Natural killer cell (primary cell): ENCODE measurements around the gene ATXN1. TPM values are rescaled to one million over a fixed set of nuclear protein-coding genes. Genes with fewer than 3 reads are reported as not detected.
"Not testable (repeated sequence)": the region's sequence is repeated elsewhere in the genome, so short reads cannot be mapped to it uniquely, and the experiment has no call there.

ENCODE experiments used
- ATAC-seq, 3 donors: fragments of 150-1000 bp in 2 of 3; fragments of 200-7000 bp in 1 of 3; cut with Tn5 transposase; 1 replicate in 1 of 3; 2 replicates in 2 of 3; pipeline ENCODE4 v1.10.0; 2021; ENCODE audit warnings: mild to moderate bottlenecking in 2 of 3, moderate library complexity in 2 of 3
- DNase-seq, 2 donors: peaks; one replicate each; pipeline versions ENCODE4 v3.0.0 to v3.0.0-alpha.2; 2013 to 2021; ENCODE audit warnings: mixed read lengths in 1 of 2
- H3K27ac ChIP-seq: one replicate; pipeline ENCODE4 v1.5.1; 2013; ENCODE audit warnings: mild to moderate bottlenecking, low read length
- H3K27me3 ChIP-seq: one replicate; pipeline ENCODE4 v1.6.1; 2013; ENCODE audit warnings: low read length; ENCODE audit not compliant: control insufficient read depth, insufficient read depth
- H3K36me3 ChIP-seq: one replicate; pipeline ENCODE4 v1.6.1; 2013; ENCODE audit warnings: low read length; ENCODE audit not compliant: control insufficient read depth, insufficient read depth
- H3K4me1 ChIP-seq: one replicate; pipeline ENCODE4 v1.6.1; 2013; ENCODE audit warnings: low read length; ENCODE audit not compliant: control insufficient read depth, insufficient read depth
- H3K4me3 ChIP-seq: one replicate; pipeline ENCODE4 v1.5.1; 2013; ENCODE audit warnings: low read length
- H3K9me3 ChIP-seq: one replicate; pipeline ENCODE4 v1.6.1; 2013; ENCODE audit warnings: low read length; ENCODE audit not compliant: control insufficient read depth, insufficient read depth
- H3K27ac Mint-ChIP-seq, 2 donors: one replicate each; pipeline ENCODE4 v1.8.0; 2022; ENCODE audit warnings: mild to moderate bottlenecking in 2 of 2, mixed read lengths in 2 of 2, moderate library complexity in 1 of 2
- H3K27me3 Mint-ChIP-seq, 2 donors: one replicate each; pipeline ENCODE4 v1.8.0; 2022; ENCODE audit warnings: low read depth in 2 of 2, mixed read lengths in 2 of 2
- H3K36me3 Mint-ChIP-seq: one replicate; pipeline ENCODE4 v1.8.0; 2022; ENCODE audit warnings: mixed read lengths
- H3K4me1 Mint-ChIP-seq, 2 donors: one replicate each; pipeline ENCODE4 v1.8.0; 2022; ENCODE audit warnings: mixed read lengths in 2 of 2
- H3K4me3 Mint-ChIP-seq: one replicate; pipeline ENCODE4 v1.8.0; 2022; ENCODE audit warnings: mild to moderate bottlenecking, moderate library complexity, mixed read lengths
- H3K9me3 Mint-ChIP-seq, 2 donors: one replicate each; pipeline ENCODE4 v1.8.0; 2022; ENCODE audit warnings: mixed read lengths in 2 of 2
- CTCF ChIP-seq: fragments of 200-600 bp; IDR thresholded peaks from one replicate; pipeline ENCODE4 v1.8.0; 2022; ENCODE audit warnings: antibody characterized with exemption
- WGBS: methylation state at CpG from one replicate; pipeline ENCODE4 v1.1.7; 2013; ENCODE audit warnings: missing lambda C conversion rate; ENCODE audit not compliant: insufficient coverage; 5-methylcytosine and 5-hydroxymethylcytosine counted together
- intact Hi-C: fragments of 100-400 bp; cut with micrococcal nuclease; formaldehyde crosslinking; loops from one replicate; pipeline ENCODE4 v1.14.2; 2022
- total RNA-seq, 4 donors: library from RNA; stranded (reverse); fragments of 120-200 nt in 1 of 4; gene quantifications; one replicate each; pipeline versions ENCODE4 v1.2.3 to v1.2.4, GENCODE V29; 2013 to 2022

The ATXN1 gene
- total RNA-seq, 3 donors from 2014 or later (not counting 1 experiment from before 2014, with no cell fraction given): 90.4 to 120 (median 97.9) TPM

- intact Hi-C loops: no loop called here
- no peak overlapping the region for H3K4me3 Mint-ChIP-seq
- H3K9me3 Mint-ChIP-seq: no peaks in the 10 kb centered on the region
- Histone ChIP-seq H3K9me3 (no peaks in the 10 kb centered on the region), H3K27ac (no peak overlapping the region), H3K27me3 (no peaks in the 10 kb centered on the region), H3K4me3 (no peak overlapping the region), H3K36me3 (no peaks in the 10 kb centered on the region), H3K4me1 (no peaks in the 10 kb centered on the region)
- no peak for TF ChIP-seq CTCF
- WGBS: 96% methylated on average over 4 of the region's 4 CpGs
- H3K27me3 Mint-ChIP-seq: no peaks in the 10 kb centered on the region
- DNase-seq (no peak), ATAC-seq (no peak)
- no peak overlapping the region for H3K27ac Mint-ChIP-seq
- H3K36me3 Mint-ChIP-seq: no peaks in the 10 kb centered on the region
- H3K4me1 Mint-ChIP-seq: no peaks in the 10 kb centered on the region
These were observed 367.9 kb downstream of the ATXN1 start for GRCh38 chr6:16393326-16393725.

GRCh38 chr6:16392010-16392409 is 369.2 kb downstream of the ATXN1 start:
- Mint-ChIP-seq H3K4me3 (no peak overlapping the region), H3K27ac (no peak overlapping the region), H3K36me3 (no peaks in the 10 kb centered on the region), H3K4me1 (no peaks in the 10 kb centered on the region), H3K9me3 (no peaks in the 10 kb centered on the region), H3K27me3 (no peaks in the 10 kb centered on the region)
- H3K27me3 ChIP-seq: no peaks in the 10 kb centered on the region
- intact Hi-C loops: no loop called here
- no peaks in the 10 kb centered on the region for H3K4me1 ChIP-seq
- no peaks in the 10 kb centered on the region for H3K36me3 ChIP-seq
- no peaks in the 10 kb centered on the region for H3K9me3 ChIP-seq
- 93% methylated on average over 1 of the region's 1 CpG for WGBS
- no peak for DNase-seq
- TF ChIP-seq CTCF: no peak
- ATAC-seq: no peak
- H3K4me3 ChIP-seq: no peak overlapping the region
- no peak overlapping the region for H3K27ac ChIP-seq

GRCh38 chr6:16391451-16391912 is 369.8 kb downstream of the ATXN1 start:
- intact Hi-C loops: no loop called here
- H3K4me3 Mint-ChIP-seq: no peak overlapping the region

GRCh38 chr6:16390909-16391450 is 370.3 kb downstream of the ATXN1 start:
- H3K4me3 ChIP-seq, H3K36me3 ChIP-seq, ATAC-seq, intact Hi-C loops, H3K4me1 Mint-ChIP-seq, H3K27ac Mint-ChIP-seq, H3K27me3 Mint-ChIP-seq, H3K36me3 Mint-ChIP-seq, H3K9me3 Mint-ChIP-seq, H3K27me3 ChIP-seq, H3K27ac ChIP-seq, H3K4me3 Mint-ChIP-seq, H3K9me3 ChIP-seq, DNase-seq, H3K4me1 ChIP-seq: not testable (repeated sequence)
- 99% methylated on average over 6 of the region's 6 CpGs for WGBS

More at GRCh38 chr6:16391451-16391912, 369.8 kb downstream of the ATXN1 start:
- no peak for DNase-seq
- Mint-ChIP-seq H3K36me3 (no peaks in the 10 kb centered on the region), H3K27ac (no peak overlapping the region), H3K9me3 (no peaks in the 10 kb centered on the region), H3K4me1 (peaks cover 0 to 3% of the 10 kb centered on the region in 2 donors), H3K27me3 (no peaks in the 10 kb centered on the region)
- ATAC-seq: no peak
- Histone ChIP-seq H3K9me3 (no peaks in the 10 kb centered on the region), H3K4me3 (no peak overlapping the region), H3K27ac (no peak overlapping the region), H3K36me3 (no peaks in the 10 kb centered on the region), H3K27me3 (no peaks in the 10 kb centered on the region), H3K4me1 (no peaks in the 10 kb centered on the region)
- TF ChIP-seq CTCF: no peak
- WGBS: 100% methylated on average over 2 of the region's 2 CpGs
